HG03280 (cell line): Measurements from ENCODE around the gene TSSK2.

Experiments
- ATAC-seq: cut with Tn5 transposase; IDR thresholded peaks from one replicate; pipeline ENCODE4 v1.9.1; 2021; ENCODE audit warnings: mild to moderate bottlenecking, moderate library complexity; ENCODE audit not compliant: unreplicated experiment

TSSK2 gene

DNA sequence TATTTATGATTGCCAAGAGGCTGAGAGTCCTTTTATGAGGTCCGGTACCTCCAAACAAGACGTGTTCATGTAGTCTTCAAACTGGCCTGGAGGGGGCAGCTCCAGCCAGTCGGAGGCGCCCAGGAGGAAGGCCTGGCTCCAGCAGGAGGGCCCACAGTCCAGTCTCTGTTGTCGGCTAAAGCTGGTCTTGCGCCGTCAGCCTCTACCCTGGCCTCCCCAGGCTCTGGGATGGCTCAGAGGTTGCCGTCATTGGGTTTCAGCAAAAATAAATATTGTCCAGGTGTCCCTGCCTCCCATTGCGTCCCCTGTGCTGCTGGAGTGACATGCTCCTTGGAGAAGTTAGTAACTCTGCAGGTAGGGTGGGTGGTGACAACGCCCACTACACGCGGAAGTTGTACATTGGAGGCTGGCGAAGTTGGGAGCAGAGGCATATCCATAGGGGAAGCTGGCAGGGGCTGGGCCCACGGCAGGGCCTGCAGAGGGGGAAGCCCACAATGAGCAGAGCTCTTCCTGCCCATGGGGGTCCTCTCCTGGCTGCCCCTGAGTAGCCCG lies 48.5 kb downstream of the TSSK2 start:
- ATAC-seq: peak; percentile 34

- no peak for ATAC-seq
Observed at GRCh38 chr22:19180234-19180633, 49.1 kb downstream of the TSSK2 start.

GRCh38 chr22:19180740-19181410 lies 49.8 kb downstream of the TSSK2 start:
- no peak for ATAC-seq

DNA sequence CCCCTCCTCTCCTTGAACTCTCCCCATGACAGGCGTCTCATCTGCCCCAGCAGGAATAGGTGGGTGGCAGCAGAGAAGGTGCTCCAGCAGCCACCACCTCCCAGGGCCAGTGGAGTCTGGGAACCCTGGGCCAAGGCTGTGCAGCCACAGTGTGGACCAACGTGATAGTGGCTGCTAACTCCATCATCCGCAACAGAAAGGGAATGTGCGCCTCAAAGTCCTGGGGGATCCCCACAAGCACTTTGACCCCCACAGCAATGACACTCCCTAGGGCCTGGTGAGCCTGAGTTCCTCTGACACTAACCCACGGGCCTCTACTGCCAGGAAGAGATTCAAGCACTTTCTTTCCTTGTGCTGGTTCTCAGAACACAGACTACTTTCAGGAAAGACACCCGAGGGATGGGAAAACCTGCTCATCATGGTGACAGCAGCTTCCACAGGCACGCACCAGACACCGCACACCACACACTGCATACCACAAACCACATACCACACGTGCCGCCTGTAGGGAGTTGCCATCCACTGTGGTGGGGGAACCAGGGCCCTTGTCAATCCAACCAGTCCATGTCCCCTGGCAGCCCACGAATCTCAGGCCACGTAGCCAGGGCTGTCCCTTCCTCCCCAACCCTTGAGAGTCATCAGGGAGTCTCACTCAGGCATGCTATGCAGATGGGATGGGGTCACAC lies 50.8 kb downstream of the TSSK2 start:
- ATAC-seq: no peak
